HL-60 (cell line): ENCODE results near the gene KLHL10.

Source experiments
- DNase-seq, 2 experiments: peaks; one replicate each; pipeline ENCODE4 v3.0.0-alpha.2; 2010 to 2020; ENCODE audit warnings: low read depth in 1 of 2, low spot score in 1 of 2
- H3K27ac ChIP-seq: fragments of 250-450 bp; sonication (Bioruptor Pico); replicated peaks from 2 replicates; pipeline ENCODE4 v1.5.1; 2020; ENCODE audit warnings: mild to moderate bottlenecking, moderate library complexity
- H3K27me3 ChIP-seq: fragments of 250-450 bp; sonication (Bioruptor Pico); 2 replicates; pipeline ENCODE4 v1.5.1; 2021; ENCODE audit warnings: mild to moderate bottlenecking, moderate library complexity; ENCODE audit not compliant: insufficient read depth, poor library complexity, severe bottlenecking
- H3K4me3 ChIP-seq: replicated peaks from 2 replicates; pipeline ENCODE4 v1.5.1; 2011; ENCODE audit warnings: mild to moderate bottlenecking, control low read depth, low read length; ENCODE audit not compliant: insufficient read depth
- CTCF ChIP-seq: IDR thresholded peaks from one replicate; pipeline ENCODE4 v1.5.1; 2011; ENCODE audit warnings: low read length, control low read depth, inconsistent platforms; ENCODE audit not compliant: insufficient read depth
- GABPA ChIP-seq: IDR thresholded peaks from 2 replicates; pipeline ENCODE4 v1.6.1; 2012; ENCODE audit warnings: low read depth
- POLR2AphosphoS5 ChIP-seq: IDR thresholded peaks from 2 replicates; pipeline ENCODE4 v1.6.1; 2012; ENCODE audit warnings: low read depth
- REST ChIP-seq: IDR thresholded peaks from 2 replicates; pipeline ENCODE4 v1.6.1; 2012; ENCODE audit warnings: low read depth; ENCODE audit not compliant: insufficient replicate concordance
- SPI1 ChIP-seq: IDR thresholded peaks from 2 replicates; pipeline ENCODE4 v1.6.1; 2012; ENCODE audit warnings: low read depth, mild to moderate bottlenecking, borderline replicate concordance

Gene KLHL10

GRCh38 chr17:41818024-41818423 lies 19.6 kb upstream of the KLHL10 start:
- no peak for DNase-seq
- Histone ChIP-seq H3K27me3 (peaks cover 3% of the 10 kb centered on the region), H3K27ac (no peak overlapping the region), H3K4me3 (no peak overlapping the region)
- no peak for TF ChIP-seq CTCF
- no peak for TF ChIP-seq SPI1
- TF ChIP-seq POLR2AphosphoS5, result no peak
- TF ChIP-seq GABPA, result no peak
- TF ChIP-seq REST, result no peak

GRCh38 chr17:41821776-41822175 lies 15.8 kb upstream of the KLHL10 start:
- no peak overlapping the region for H3K27ac ChIP-seq
- TF ChIP-seq REST (no peak), CTCF (no peak), SPI1 (no peak), POLR2AphosphoS5 (no peak), GABPA (no peak)
- no peak for DNase-seq
- no peaks in the 10 kb centered on the region for H3K27me3 ChIP-seq
- H3K4me3 ChIP-seq, result no peak overlapping the region

GRCh38 chr17:41822216-41823140 lies 15.1 kb upstream of the KLHL10 start:
- TF ChIP-seq CTCF (no peak), SPI1 (no peak), POLR2AphosphoS5 (no peak), GABPA (no peak), REST (no peak)
- no peak overlapping the region for H3K4me3 ChIP-seq
- H3K27ac ChIP-seq, result no peak overlapping the region
- no peak for DNase-seq
- H3K27me3 ChIP-seq, result no peaks in the 10 kb centered on the region
